Erythroblast (primary cell): ENCODE data around the gene INTS1.

ENCODE experiments used
- GATA1 ChIP-seq: IDR thresholded peaks from 2 replicates; pipeline ENCODE4 v1.6.1; 2011; ENCODE audit warnings: low read depth, mild to moderate bottlenecking, control low read depth, low read length, moderate library complexity
- POLR2A ChIP-seq: IDR thresholded peaks from 2 replicates; pipeline ENCODE4 v1.6.1; 2011; ENCODE audit warnings: mild to moderate bottlenecking, low read length

DNA sequence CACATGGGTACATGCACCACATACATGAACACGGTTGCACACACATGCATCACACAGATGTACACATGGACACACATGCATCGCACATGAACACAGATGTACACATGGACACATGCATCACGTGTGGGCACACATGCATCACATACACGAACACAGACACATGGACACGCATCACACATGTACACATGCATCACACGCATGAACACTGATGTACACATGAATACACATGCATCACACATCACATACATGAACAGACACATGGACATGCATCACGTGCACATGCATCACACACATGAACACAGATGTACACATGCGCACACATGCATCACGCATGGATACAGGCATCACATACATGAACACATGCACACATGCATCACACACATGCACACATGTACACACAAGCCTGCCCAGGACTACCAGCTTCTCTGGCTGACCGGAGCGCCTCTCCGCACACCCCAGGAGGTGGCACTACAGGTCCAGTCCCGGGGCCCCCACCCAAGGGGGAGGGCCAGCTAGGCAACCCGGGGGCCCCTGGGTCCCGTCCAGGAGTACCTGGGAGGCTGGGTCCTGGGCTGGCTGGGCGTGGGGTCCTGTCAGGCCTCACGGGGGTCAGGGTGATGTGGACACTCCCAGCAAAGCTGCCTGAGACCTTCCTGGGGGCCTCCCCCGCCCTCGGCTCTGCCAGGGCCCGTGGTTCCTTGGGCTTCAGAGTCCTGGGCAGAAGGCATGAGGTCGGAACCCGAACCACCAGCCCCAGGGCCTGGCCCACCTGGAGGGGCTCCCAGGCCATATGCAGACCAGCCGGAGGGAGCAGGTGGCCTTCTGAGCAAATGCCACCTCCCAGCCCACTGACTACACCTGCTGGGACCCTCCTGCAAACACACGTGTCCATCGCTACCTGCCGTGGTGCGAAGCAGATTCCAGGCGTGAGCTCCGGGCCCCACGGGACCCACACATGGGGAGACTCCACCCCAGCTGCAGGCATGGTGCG is 64.5 kb downstream of the INTS1 start:
- no peak for TF ChIP-seq POLR2A
- TF ChIP-seq GATA1, result no peak
